NCI-H82 treated with DMSO at 0.1 percent for 48 hours (cell line): ENCODE results near the gene VARS1.

Experiments used
- DNase-seq: peaks from one replicate; lab custom pipeline; 2025; ENCODE audit not compliant: unreplicated experiment; lab: John Stamatoyannopoulos, UW

The VARS1 gene

GRCh38 chr6:31749301-31750036 is 46.1 kb downstream of the VARS1 start:
- no peak for DNase-seq
